GM19468 (cell line): ENCODE results near the gene MBP.

Experiments used
- ATAC-seq: cut with Tn5 transposase; IDR thresholded peaks from one replicate; pipeline ENCODE4 v1.9.1; 2021; ENCODE audit warnings: mild to moderate bottlenecking, moderate library complexity, moderate number of reproducible peaks; ENCODE audit not compliant: unreplicated experiment; ENCODE audit errors: extremely low read depth

Gene MBP

DNA sequence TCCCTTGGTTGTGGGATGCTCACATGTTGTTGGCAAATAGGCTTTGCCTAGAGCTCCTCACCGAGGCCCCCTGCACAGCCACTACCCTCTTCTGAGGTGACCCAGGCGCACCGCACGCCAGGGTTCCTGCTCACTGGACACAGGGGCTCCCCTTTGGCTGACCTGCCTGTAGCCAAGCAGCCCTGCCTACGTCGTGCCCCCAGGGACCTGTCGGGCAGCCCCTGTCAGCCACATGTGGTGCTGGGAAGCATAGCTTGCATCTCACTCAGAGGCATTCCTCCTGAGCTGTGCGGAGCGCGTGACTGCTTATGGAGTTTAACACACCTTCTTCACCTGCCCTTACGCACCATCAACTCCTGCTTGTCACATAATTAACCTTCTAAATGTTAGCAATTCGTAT is 194.0 kb downstream of the MBP start:
- ATAC-seq: no peak

DNA sequence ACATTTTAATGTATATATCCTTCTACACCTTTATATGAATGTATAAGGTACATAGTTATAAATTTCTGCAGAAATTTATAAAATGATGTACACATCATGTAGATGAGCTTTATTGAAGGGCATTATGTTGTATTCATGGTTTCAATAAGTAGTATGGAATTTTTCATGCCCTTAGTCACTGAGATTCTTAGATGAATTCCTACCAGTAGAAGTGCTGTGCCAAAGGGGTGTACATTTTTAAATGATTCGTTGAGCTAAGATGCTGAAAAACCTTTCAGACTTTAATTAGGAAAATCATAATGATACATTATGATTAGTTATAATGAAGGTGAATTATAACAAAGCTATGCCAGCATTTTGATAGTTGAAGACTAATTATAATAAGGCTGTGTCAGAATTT is 195.0 kb downstream of the MBP start:
- no peak for ATAC-seq

DNA sequence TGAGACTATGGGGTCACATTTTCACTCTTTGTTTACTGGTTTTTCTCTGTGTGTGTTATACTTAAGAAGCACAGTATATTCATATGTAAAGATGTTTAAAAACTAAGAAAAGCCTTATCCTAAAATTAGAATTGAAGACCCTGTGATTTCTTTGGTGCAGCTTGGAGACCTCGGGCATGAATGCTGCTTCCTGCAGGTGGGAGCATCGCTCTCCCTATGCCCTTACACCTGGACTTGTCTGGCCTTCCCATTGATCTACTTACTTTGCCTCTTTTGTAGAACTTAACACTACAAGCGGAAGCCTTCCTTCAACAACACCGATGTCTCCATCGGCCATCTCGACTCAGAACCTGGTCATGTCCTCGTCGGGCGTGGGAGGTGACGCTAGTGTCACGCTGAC is 195.7 kb downstream of the MBP start:
- ATAC-seq: no peak

DNA sequence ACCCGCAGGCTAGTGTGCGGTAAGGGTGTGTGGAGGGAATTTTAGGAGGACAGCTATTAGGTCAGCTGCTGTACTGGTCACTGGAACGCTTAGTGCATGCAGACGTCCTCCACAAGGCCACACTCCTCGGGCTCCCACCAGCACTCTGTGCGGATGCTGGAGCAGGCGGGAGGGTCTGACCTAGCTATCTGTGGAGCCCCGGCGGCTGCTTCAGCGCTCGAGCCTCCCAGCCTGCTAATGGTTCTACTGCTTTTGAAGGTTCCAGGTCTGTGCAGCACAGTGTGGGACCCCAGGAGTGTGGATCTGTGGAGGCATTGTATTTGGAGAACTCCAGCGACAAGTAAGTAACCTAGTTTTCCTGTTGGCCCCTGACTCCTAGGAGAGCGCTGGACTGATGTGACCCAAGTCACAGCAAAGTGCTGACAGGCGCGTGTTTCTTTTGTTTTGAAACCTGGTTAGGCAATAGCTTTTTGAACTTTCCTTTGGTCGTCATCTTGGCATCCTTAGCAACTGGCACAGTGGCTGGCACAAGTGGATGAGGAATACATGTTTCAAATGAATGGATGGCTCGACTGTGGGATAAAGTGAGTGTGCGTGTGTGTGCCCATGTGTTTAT is 196.8 kb downstream of the MBP start:
- ATAC-seq: no peak

DNA sequence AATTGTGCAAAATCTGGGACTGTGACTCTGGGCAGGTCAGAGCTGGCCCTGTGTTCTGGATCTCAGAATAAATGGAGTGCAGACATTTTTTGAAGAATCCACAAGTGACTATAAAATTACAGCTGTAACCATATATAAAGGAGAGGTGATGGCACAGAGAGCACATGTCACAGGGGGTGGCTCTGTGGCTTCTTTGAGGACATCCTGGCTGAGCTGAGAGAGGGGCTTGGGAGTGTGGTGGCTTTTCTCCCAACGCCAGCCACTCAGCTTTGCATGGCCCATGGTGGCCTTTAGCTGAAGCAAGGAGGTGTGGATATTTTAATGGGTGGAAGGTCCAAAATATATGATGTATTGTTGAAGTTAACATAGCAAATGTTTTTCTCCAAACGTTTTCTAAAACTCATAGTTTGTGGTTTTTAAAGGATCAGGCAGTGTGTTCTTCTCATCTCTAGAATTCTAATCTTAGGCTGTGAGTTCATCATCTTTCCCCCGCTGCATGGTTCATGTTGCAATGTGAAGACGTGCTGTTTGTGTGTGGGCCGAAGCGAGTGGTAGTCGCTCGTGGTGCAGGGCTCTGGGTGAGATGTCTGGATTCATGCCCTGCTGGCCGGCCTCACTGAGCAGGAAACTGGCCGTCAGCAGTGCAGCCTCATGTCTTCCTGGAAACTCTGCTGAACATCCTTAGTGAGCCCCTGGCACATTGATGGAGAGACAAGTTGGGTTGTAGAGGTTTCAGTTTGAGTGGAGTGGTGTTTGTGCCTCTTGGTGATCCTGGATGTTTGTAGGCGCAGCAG is 200.4 kb downstream of the MBP start:
- no peak for ATAC-seq

DNA sequence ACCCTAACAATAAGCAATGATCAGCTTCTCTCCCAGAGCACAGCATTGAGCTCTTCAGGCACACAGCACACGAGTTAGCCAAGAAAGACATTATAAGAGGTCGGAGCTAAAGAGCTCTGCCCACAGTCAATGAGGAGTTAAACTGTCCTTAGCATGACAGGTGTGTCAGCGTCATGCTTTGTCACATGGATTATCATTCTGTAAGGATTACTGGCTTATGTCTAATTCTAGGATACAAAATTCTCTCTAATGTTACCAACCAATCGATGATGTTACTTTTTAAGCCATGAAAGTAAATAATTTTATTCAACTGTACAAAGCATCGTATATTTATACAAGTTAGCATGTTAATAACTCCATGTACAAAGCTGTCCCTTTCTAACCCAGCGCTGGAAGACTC is 201.4 kb downstream of the MBP start:
- no peak for ATAC-seq
